GM21381 (cell line): ENCODE data around the gene CHST1.

Experiments used
- ATAC-seq: cut with Tn5 transposase; IDR thresholded peaks from one replicate; pipeline ENCODE4 v1.9.1; 2021; ENCODE audit warnings: mild to moderate bottlenecking, moderate library complexity; ENCODE audit not compliant: unreplicated experiment

CHST1 gene

DNA sequence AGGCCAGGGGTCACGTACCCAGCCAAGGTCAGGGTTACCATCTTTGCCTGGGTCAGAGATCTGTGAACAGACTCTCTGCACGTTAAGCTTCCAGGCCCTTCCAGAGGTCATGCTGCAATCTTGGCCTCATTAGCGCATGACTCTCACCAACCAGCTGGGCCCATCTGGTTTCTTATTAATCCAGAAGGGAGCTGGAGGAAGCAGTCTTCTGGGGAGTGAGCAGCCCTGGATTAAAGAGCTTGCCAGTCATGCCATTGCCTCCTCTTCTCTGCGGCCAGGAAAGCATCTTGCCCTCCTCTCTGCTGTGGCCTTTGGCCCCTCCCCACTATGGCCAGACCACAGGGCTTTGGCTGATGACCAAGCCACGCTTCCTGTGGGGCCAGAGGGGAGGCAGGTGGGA lies 57.4 kb downstream of the CHST1 start:
- ATAC-seq = no peak

DNA sequence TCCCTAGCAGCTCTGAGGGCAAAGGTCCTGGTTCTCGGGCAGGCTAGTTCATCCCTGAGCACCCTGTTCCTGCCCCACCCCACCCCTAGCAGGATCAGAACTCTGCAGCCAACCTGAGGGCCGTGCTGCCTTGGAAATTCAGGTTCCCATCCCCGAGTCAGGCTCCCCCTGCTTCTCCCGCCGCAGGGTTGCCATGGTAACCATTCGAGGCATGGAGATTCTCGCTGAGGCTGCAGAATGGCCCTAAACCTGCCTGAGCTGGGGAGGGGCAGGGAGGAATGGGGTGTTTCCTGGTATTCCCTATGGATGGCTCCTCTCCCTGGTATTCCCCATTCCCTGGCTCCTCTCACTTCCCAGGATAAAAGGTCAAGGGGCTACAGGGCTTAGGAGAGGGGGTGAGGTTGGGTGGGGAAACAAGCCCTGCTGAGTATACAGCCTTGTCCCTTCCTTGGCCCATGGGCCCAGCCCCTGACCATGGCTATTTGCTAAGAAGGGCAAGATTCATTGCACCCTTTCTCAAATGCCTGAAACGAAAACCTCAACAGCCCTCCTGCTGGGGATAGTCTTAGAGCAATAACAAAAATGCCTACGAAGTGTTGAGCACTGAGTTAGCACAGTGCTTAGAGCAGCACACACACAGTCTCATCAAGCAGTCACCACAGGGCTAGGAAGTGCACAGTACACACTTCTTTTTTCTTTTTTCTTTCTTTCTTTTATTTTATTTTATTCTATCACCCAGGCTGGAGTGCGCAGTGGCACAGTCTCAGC lies 58.7 kb downstream of the CHST1 start:
- no peak for ATAC-seq

DNA sequence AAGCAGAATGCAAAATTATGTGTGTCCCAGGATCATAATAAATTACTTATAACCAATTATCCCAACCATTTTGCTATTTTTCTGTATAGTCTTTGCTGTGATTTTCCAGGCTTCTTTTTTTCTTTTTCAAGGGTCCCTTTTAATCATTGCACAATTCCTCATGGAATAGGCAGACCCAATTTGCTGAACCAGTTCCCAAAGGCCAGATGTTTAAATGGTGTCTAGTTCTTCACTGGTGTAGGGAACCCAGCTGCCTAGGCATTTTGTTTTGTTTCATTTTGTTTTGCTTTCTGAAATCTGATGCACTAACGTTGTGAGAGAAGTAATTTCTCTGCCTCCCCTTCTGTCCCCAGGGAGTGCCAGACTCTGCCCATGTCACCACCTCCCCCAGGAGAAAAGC lies 60.4 kb downstream of the CHST1 start:
- no peak for ATAC-seq

DNA sequence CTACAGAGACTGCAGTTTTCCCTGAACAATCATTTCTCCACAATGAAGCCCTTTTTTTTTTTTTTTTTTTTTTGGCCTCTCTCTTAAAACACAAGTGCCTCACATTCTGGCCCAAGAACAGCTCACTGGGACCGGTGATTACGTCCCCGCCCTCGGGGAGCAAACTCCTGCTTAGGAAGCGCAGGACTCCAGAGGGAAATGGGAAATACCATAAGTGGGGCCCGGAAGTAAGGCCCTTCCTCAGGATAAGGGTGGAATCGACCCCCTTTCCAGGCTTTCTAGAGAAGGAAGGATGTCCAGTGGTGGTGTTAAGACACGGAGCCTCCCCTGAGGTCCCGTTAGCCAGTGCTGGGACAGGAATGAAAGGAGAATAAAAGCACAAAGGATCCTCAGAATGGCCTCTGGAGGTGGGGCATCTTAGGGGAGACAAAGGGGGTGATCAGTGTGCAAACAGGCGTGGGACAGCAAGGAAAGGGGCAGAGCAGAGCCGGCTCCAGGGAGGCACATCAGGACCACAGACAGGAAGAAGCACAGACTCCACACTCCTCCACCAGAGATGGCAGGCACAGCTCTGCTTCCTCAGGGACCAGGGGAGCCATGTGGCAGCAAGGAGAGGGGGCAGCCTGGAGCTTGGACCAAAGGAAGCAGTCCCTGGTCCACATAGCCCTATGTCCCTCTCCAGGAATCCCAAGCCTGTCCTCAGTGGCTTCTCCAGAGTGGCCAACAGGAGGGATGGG lies 61.3 kb downstream of the CHST1 start:
- ATAC-seq = no peak

DNA sequence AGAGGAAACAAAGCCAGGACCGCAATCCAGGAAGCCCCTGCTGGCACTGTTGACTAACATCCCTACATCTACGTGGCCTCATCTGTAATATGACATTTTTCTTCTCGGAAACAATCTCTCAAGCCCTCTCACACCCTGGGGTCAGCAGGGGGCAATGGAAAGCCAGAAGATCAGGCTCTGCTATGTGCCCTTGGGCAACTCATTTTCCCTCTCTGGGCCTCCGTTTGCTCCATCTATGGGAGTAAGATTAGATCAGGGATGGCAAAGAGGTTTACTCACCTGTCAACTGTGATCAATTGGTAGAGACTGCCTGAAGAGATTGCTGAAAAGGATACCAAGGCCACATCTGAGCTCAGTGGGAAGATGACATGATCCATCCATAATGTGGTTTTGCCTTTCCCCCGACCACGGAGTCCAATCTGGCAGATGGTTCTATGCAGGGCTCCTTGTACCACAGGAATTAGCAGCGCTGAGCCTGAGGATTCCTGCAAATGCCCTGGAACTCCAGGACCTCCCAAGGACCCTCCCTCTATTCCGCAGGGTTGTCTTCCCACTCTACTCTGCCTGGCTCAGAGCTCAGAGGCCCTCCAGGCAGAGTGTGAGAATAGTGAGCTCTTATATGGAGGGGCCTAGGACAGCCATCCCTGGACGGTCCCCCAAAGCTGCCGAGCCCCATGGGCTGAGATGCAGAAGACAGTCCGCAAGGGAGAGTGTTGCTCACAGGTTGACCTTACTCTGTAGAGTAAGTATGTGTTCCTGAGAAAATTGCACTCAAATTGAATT lies 66.1 kb downstream of the CHST1 start:
- no peak for ATAC-seq
